NCI-H460 (cell line): Measurements from ENCODE around the gene MPHOSPH10. TPM values are rescaled to one million over a fixed set of nuclear protein-coding genes. Genes with fewer than 3 reads are reported as not detected.
"Not testable (repeated sequence)": the region's sequence is repeated elsewhere in the genome, so short reads cannot be mapped to it uniquely, and the experiment has no call there.

Experiments used
- DNase-seq: peaks from one replicate; pipeline ENCODE4 v3.0.0-alpha.2; 2016; ENCODE audit warnings: low read depth; ENCODE audit errors: extremely low read depth
- total RNA-seq: library from RNA; depleted of rRNA; stranded (reverse); fragments of >200 nt; shearing (Covaris generic); gene quantifications from 2 replicates; pipeline ENCODE4 v1.2.3, GENCODE V29; 2014

The MPHOSPH10 gene
- total RNA-seq, 1 experiment from 2014 or later, result 35.4 TPM

- DNase-seq, result no peak
Observed at GRCh38 chr2:71121479-71121878, 9.0 kb upstream of the MPHOSPH10 start.

GRCh38 chr2:71122387-71123298 is 7.8 kb upstream of the MPHOSPH10 start:
- DNase-seq, result no peak

- no peak for DNase-seq
Observed at GRCh38 chr2:71125506-71126294, 4.7 kb upstream of the MPHOSPH10 start.

GRCh38 chr2:71126957-71127356 is 3.5 kb upstream of the MPHOSPH10 start:
- no peak for DNase-seq

- DNase-seq, result no peak
Observed at GRCh38 chr2:71129114-71129901, 1.1 kb upstream of the MPHOSPH10 start.

GRCh38 chr2:71129902-71130151 is 607 bp upstream of the MPHOSPH10 start:
- no peak for DNase-seq

GRCh38 chr2:71130905-71131244 is 441 bp downstream of the MPHOSPH10 start:
- no peak for DNase-seq

GRCh38 chr2:71131387-71132166 is 1.1 kb downstream of the MPHOSPH10 start:
- not testable (repeated sequence) for DNase-seq

- DNase-seq, result no peak
Observed at GRCh38 chr2:71133603-71134002, 3.2 kb downstream of the MPHOSPH10 start.

- no peak for DNase-seq
Observed at GRCh38 chr2:71136174-71136573, 5.7 kb downstream of the MPHOSPH10 start.

- DNase-seq, result no peak
Observed at GRCh38 chr2:71143782-71144181, 13.3 kb downstream of the MPHOSPH10 start.

- DNase-seq, result no peak
Observed at GRCh38 chr2:71148506-71149063, 18.2 kb downstream of the MPHOSPH10 start.

GRCh38 chr2:71150082-71150816 is 19.8 kb downstream of the MPHOSPH10 start:
- DNase-seq, result no peak

- no peak for DNase-seq
Observed at GRCh38 chr2:71151620-71152019, 21.2 kb downstream of the MPHOSPH10 start.

GRCh38 chr2:71153585-71154224 is 23.3 kb downstream of the MPHOSPH10 start:
- no peak for DNase-seq

GRCh38 chr2:71154279-71154678 is 23.8 kb downstream of the MPHOSPH10 start:
- no peak for DNase-seq

- DNase-seq, result peak; percentile 11
Observed at GRCh38 chr2:71154798-71155197, 24.4 kb downstream of the MPHOSPH10 start.

GRCh38 chr2:71155846-71156245 is 25.4 kb downstream of the MPHOSPH10 start:
- DNase-seq, result no peak

- no peak for DNase-seq
Observed at GRCh38 chr2:71156573-71156972, 26.1 kb downstream of the MPHOSPH10 start.
